ENCODE data around the gene SLC7A10. TPM values are rescaled to one million over a fixed set of nuclear protein-coding genes. Genes with fewer than 3 reads are reported as not detected.
A peak's percentile ranks its signal among the peaks of the same experiment; 100 is the strongest.

The SLC7A10 gene
- total and polyA plus RNA-seq, 8 donors, result 0.50 to 1.2 (median 0.96) TPM; not detected in 1

DNA sequence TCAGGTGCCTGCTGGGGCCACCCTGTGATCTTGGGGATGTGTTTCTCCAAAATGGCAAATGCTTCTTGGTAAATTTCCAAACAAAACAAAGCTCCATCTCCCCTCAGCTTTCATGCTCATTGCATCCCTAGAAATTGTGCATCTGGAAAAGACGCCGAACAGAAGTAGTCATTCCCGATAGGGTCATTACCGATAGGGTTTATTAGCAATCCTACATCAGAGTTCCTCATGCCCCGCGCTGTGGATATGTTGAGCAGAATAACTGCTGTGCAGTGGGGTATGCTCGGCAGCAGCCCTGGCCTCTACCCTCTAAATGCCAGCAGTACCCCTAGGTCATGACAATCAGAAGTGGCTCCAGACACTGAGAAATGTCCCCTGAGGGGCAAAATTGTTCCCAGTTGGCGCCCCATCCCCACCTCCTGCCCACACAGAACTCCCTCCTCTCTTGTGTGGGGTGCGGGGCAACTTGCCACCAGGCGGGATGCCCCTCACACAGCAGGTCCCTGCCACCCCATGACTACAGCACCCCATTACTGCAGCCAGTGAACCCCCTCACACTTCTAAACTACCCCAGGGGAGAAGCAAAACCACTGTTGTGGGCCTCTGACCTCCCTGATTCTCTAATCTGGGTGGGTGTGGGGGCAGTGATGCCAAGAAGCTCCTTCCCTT, 13.0 kb upstream of the SLC7A10 start:
- H3K4me1 ChIP-seq, result peaks cover 0 to 16% of the 10 kb centered on the region in 2 donors
- DNase-seq (peak in 1 of 4 donors; percentile 42), ATAC-seq (no peak)
- no peaks in the 10 kb centered on the region for H3K36me3 ChIP-seq
- TF ChIP-seq, protein P1, sequence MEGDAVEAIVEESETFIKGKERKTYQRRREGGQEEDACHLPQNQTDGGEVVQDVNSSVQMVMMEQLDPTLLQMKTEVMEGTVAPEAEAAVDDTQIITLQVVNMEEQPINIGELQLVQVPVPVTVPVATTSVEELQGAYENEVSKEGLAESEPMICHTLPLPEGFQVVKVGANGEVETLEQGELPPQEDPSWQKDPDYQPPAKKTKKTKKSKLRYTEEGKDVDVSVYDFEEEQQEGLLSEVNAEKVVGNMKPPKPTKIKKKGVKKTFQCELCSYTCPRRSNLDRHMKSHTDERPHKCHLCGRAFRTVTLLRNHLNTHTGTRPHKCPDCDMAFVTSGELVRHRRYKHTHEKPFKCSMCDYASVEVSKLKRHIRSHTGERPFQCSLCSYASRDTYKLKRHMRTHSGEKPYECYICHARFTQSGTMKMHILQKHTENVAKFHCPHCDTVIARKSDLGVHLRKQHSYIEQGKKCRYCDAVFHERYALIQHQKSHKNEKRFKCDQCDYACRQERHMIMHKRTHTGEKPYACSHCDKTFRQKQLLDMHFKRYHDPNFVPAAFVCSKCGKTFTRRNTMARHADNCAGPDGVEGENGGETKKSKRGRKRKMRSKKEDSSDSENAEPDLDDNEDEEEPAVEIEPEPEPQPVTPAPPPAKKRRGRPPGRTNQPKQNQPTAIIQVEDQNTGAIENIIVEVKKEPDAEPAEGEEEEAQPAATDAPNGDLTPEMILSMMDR (IDR thresholded peaks at IDR 0.05), result no peak
- H3K9me3 ChIP-seq, result no peaks in the 10 kb centered on the region
- H3K27ac ChIP-seq, result no peak overlapping the region
- intact Hi-C loops (cut with DNase I), result loop anchor here in 1 of 2 donors (5.0 kb wide), 1 partner anchor 534 kb away; no protein-coding TSS in a partner anchor
- no peak overlapping the region for H3K4me3 ChIP-seq
- H3K27me3 ChIP-seq, result peaks cover 0 to 42% of the 10 kb centered on the region in 2 donors

DNA sequence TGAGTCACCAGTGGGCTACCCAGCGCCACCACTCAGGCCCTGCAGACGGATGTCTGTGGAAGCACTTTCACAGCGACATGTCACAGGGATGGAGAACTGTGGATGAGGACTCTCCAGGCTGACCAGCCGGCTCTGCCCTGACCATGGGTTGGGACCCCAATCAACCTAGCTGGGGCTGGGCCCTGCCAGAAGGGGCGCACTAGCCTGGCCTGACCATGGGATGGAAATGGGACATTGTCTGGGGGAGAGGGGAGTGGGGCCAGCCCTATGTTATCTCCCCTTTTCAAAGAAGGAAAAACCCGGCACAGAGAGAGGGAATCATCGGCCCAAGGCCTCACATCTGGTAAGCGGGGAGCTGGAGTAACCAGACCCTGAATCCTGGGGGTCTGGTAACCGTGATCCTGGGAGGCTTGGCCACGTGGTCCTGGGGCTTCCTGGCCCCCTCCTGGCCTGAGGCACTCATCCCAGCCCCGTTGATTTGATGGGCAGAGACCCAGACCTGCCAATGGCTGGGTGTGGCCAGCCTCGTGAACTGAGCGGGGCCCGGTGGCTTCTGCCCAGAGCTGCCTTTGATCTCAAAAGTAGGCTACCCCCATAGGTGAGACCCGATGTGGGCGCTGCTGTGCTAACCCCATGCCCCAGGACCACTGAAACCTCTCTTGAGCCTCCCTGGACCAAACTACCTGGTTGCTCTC, 11.2 kb upstream of the SLC7A10 start:
- DNase-seq, result peak in 1 of 4 donors; percentile 53
- Histone ChIP-seq H3K27me3 (peaks cover 0 to 30% of the 10 kb centered on the region in 2 donors), H3K27ac (no peak overlapping the region), H3K9me3 (no peaks in the 10 kb centered on the region), H3K4me3 (no peak overlapping the region), H3K36me3 (no peaks in the 10 kb centered on the region), H3K4me1 (peaks cover 0 to 17% of the 10 kb centered on the region in 2 donors)
- TF ChIP-seq, protein P1 (IDR thresholded peaks at IDR 0.05), result no peak
- intact Hi-C loops (cut with DNase I), result loop anchor here in 1 of 2 donors (5.0 kb wide), 1 partner anchor 535 kb away; no protein-coding TSS in a partner anchor
- ATAC-seq, result no peak

DNA sequence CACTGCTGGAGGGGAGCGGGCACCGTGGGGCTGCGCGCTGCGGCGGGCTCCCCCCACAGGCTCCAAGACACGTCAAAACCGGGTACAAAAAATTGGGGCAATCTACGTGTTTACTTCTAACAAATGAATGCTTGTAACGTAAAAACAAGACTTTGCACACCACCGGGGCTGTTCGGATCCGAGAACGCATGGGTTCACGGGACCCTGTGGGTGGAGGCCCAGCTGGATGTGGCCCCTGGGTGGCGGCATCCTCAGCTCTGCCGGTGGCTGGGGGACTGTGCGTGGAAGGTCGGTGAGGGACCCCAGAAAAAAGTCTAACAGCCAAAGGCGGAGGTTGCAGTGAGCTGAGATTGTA, 10.3 kb upstream of the SLC7A10 start:
- Histone ChIP-seq H3K27me3 (peaks cover 0 to 21% of the 10 kb centered on the region in 2 donors), H3K4me1 (peaks cover 0 to 18% of the 10 kb centered on the region in 2 donors), H3K4me3 (no peak overlapping the region), H3K27ac (no peak overlapping the region), H3K9me3 (no peaks in the 10 kb centered on the region), H3K36me3 (no peaks in the 10 kb centered on the region)
- intact Hi-C loops (cut with DNase I), result loop anchor here in 1 of 2 donors (5.0 kb wide), 1 partner anchor 536 kb away; no protein-coding TSS in a partner anchor
- TF ChIP-seq, protein P1 (IDR thresholded peaks at IDR 0.05), result no peak
- ATAC-seq, result no peak
- no peak for DNase-seq

DNA sequence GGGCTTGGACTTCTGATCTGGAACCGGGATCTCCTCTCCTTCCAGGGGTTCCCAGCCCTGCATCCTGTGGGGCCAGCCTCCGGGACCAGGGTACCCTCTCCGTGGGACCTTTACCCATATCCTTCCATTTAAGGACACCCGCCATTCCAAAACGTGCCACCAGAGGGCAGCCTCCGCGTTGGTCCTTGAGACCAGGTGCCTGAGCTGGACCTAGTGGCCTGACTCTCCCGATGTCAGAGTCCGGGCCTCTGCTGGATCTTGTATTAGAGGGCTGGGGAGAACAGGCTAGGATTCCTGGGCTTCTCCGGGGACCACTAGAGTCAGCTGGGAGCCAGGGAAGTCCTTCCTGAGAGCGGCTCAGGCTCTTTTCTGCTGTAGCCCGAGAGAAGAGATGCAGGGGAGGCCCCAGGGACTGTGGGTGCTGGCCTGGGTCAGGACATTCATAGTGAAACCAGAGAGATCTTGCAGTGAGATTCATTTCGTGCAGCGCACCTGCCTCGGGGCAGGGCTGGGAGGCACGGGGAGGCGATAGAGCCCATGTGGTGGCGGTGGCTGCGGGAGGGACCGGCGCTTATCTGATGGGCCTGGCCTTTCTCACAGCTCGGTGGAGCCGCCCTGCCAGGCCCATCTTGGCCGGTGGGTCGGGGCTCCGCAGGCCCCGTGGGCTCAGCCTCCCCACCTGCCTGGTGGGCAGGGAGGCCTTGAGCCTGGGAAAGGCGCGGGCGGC, 9.8 kb upstream of the SLC7A10 start:
- H3K27me3 ChIP-seq, result peaks cover 0 to 20% of the 10 kb centered on the region in 2 donors
- no peak overlapping the region for H3K27ac ChIP-seq
- intact Hi-C loops (cut with DNase I), result loop anchor here in 1 of 2 donors (5.0 kb wide), 1 partner anchor 537 kb away; no protein-coding TSS in a partner anchor
- H3K36me3 ChIP-seq, result no peaks in the 10 kb centered on the region
- TF ChIP-seq, protein P1 (IDR thresholded peaks at IDR 0.05), result peak; percentile 77 to 93
- peaks cover 0 to 19% of the 10 kb centered on the region in 2 donors for H3K4me1 ChIP-seq
- H3K4me3 ChIP-seq, result no peak overlapping the region
- H3K9me3 ChIP-seq, result no peaks in the 10 kb centered on the region
- peak; percentile 89 for ATAC-seq
- DNase-seq, result peak in 3 of 4 donors; percentile 67 to 95 (median 81)
